ENCODE measurements around the gene EYA4.

Gene EYA4

GRCh38 chr6:133456944-133457343 lies 215.8 kb downstream of the EYA4 start:
- DNase-seq (ENCODE audit: low read depth) = no peak

GRCh38 chr6:133460101-133460500 lies 218.9 kb downstream of the EYA4 start:
- DNase-seq (ENCODE audit: low read depth) = no peak

GRCh38 chr6:133463790-133464189 lies 222.6 kb downstream of the EYA4 start:
- DNase-seq (ENCODE audit: low read depth) = no peak

- no peak for DNase-seq (ENCODE audit: low read depth)
Observed at GRCh38 chr6:133466680-133467079, 225.5 kb downstream of the EYA4 start.

- no peak for DNase-seq (ENCODE audit: low read depth)
Observed at GRCh38 chr6:133467231-133467981, 226.2 kb downstream of the EYA4 start.

- DNase-seq (ENCODE audit: low read depth) = no peak
Observed at GRCh38 chr6:133467982-133468380, 226.8 kb downstream of the EYA4 start.

GRCh38 chr6:133468591-133468990 lies 227.4 kb downstream of the EYA4 start:
- no peak for DNase-seq (ENCODE audit: low read depth)

- no peak for DNase-seq (ENCODE audit: low read depth)
Observed at GRCh38 chr6:133474516-133474915, 233.4 kb downstream of the EYA4 start.

- no peak for DNase-seq (ENCODE audit: low read depth)
Observed at GRCh38 chr6:133478673-133479072, 237.5 kb downstream of the EYA4 start.

GRCh38 chr6:133487174-133487573 lies 246.0 kb downstream of the EYA4 start:
- DNase-seq (ENCODE audit: low read depth) = no peak

- no peak for DNase-seq (ENCODE audit: low read depth)
Observed at GRCh38 chr6:133495205-133495903, 254.2 kb downstream of the EYA4 start.

GRCh38 chr6:133499662-133500061 lies 258.5 kb downstream of the EYA4 start:
- DNase-seq (ENCODE audit: low read depth) = no peak

- no peak for DNase-seq (ENCODE audit: low read depth)
Observed at GRCh38 chr6:133501675-133502270, 260.6 kb downstream of the EYA4 start.

GRCh38 chr6:133502441-133503335 lies 261.5 kb downstream of the EYA4 start:
- DNase-seq (ENCODE audit: low read depth) = no peak

- no peak for DNase-seq (ENCODE audit: low read depth)
Observed at GRCh38 chr6:133503336-133503729, 262.2 kb downstream of the EYA4 start.

- no peak for DNase-seq (ENCODE audit: low read depth)
Observed at GRCh38 chr6:133504158-133504557, 263.0 kb downstream of the EYA4 start.

- DNase-seq (ENCODE audit: low read depth) = no peak
Observed at GRCh38 chr6:133504761-133505160, 263.6 kb downstream of the EYA4 start.

GRCh38 chr6:133505681-133506080 lies 264.5 kb downstream of the EYA4 start:
- no peak for DNase-seq (ENCODE audit: low read depth)

GRCh38 chr6:133512410-133513016 lies 271.4 kb downstream of the EYA4 start:
- no peak for DNase-seq (ENCODE audit: low read depth)

- DNase-seq (ENCODE audit: low read depth) = no peak
Observed at GRCh38 chr6:133523816-133524215, 282.7 kb downstream of the EYA4 start.

GRCh38 chr6:133526436-133526835 lies 285.3 kb downstream of the EYA4 start:
- DNase-seq (ENCODE audit: low read depth) = no peak

- DNase-seq (ENCODE audit: low read depth) = no peak
Observed at GRCh38 chr6:133528566-133528965, 287.4 kb downstream of the EYA4 start.

Data from CMK (cell line).